Stimulated activated CD8-positive, alpha-beta memory T cell treated with anti-CD3 and anti-CD28 coated beads, Interleukin-12 subunit alpha, Interleukin-12 subunit beta, amount 100 ng/mL, for 1 hour (primary cell): Measurements from ENCODE around the gene NAT8L.

Experiments used
- DNase-seq: peaks from one replicate; pipeline ENCODE4 v3.0.0-alpha.2; 2020; ENCODE audit warnings: low read depth

The NAT8L gene

DNA sequence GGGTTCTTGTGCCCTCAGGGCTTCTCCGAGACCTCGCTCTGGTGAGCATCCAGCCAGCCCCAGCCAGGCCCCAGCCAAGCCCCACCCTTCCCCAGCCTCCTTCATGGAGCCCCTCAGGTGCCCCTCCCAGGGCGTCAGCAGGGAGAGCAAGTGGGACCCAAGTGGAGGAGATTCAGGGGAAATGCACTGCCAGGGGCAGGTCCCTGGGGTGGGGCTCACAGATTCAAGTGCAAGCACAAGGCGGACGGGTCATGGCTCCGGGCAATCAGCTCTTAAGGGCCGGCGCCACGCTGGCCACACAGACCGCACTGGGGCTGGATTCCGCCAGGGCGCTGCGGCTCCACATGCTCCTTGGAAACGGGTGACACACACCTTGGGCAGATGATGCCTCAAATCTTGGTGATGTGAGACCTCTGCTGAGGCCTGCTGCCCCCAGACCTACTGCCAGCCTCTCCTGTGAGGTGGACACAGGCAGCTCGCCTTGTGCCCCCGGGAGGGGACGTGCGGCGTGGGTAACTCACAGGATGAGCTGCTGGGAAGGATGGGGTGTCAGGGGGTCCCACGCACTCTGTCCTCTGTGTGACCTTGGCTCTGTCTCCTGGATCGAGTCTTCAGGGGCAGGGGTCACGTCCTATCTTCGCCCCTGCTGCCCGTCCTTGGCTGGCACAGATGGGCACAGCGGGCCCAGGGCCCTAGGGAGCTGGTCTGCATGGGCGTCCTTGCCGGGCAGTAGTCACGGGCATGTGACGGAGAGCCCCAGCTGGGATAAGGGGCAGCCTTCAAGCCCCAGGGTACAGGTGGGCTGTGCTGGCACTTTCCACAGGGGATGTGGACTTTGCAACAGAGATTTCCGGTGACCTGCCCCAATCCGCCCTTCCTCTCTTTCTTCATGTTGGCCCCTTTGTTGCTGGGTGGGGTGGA is 17.1 kb downstream of the NAT8L start:
- DNase-seq = no peak

DNA sequence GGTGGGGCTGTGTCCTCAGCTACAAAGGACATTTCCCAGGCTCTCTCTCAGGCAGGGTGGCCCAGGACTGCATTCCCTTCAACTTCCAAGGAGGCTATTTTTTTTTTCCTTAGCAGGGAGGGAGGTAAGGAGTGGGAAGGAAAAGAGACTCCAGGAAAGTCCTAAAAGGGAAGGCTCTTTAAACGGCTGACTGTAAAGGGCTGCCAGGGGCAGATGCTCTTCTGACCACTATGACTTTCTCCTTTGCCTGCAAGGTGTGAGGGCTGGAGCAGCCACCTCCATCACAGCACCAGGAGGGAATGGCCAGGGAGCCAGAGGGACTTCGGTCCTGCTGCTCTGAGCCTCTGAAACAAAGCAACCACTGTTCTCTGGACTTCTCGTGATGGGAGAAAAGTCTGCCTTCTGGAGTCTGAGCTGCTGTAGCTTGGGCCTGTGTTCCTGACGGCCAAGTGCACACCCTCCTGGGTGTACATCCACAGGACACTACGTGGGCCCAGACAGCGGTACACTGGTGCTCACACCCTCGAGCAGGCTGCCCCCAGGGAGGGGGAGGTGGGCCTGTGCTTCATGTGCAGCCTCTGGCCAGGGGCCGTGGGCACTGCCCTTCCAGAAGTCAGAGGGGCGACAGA is 17.9 kb downstream of the NAT8L start:
- DNase-seq = no peak

DNA sequence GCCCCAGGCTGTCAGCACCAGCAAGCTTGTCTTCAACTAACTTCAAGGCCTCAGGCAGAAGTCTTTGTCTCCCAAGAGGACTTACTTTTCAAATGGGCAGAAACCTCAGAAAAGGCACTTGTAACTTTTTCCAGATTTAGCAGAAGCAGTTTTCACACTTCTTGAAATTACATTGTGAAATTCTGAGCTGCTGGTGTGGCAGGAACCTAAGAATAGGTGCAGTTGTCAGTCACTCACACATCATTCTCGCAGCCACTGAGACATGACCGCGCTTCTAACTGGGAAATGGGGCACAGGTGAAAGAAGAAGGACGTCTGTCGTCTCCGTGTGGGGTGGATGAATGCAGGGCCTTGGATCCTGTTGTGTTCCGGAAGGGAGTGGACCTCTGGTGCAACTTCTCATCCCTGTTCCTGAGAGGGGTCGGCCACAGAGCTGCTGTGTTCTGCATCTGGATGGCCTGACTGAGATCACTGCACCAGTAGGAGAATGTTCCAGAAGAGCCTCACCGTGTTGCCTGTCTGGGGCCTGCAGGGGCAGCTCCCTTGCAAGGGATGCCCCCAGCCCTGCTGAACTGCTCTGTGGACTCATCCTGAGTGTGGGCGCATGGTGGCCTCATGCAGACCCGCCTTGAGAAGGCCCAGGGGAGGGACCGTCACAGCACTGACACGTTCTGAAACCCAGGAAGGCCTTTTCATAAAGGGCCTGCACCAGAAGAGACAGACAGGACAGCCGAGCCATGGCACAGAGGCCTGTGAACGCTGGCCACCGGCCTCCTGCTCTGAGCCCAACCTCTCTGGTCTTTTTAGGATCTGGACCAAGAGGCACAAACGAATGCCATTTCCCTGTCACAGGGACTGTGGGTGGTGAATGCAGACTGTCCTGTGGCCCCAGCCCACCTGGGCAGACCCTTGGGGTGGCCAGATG is 18.7 kb downstream of the NAT8L start:
- DNase-seq = no peak

DNA sequence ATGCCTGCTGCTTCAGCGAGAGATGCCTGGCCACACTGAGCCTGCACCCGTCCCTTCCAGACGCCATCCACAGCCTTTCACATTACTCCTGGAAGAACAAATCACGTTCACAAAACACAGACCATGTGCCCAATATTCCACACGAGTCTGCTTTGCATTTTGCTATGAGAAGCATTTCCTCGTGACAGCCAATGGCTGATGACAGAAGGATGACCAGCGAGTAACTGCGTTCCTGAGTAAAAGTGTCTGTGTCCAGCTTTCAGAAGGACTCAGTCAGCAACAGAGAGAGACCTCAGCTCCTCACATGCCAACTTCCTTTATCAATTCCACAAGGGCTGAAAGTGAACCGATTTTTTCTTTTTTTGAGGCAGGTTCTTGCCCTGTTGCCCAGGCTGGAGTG is 19.5 kb downstream of the NAT8L start:
- DNase-seq = no peak

DNA sequence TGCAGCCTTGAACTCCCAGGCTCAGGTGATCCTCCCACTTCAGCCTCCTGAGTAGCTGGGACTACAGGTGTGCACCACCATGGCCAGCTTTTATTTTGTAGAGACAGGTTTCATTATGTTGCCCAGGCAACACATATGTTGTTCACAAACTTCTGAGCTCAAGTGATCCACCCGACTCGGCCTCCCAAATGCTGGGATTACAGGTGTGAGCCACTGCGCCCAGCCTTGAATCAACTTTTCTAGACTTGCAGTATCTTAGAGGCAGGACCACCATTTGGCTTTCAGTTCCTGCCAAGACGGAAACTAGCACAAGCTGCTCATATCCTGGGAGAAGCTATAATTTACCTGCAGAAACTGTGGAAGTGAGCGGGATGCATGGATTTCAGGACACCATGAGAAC is 19.9 kb downstream of the NAT8L start:
- DNase-seq = no peak

DNA sequence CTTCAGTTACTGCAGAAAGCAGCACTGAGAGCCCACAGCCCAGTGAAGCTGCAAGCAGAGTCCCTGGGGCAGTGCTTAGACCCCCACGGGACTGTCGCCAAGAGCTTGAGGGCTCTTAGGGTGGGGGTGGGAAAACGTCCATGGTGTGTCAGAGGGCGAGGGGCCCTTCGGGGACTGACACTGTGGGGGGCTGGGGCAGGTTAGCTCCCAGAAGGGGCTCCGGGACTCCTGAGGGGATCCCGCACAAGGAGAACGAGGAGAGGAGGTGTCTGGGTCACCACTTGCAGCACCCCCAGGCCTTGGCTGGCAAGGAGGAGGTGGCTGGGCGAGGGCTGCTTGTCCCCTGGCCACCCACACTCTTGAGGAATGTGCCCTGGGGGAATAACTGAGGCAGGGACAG is 20.8 kb downstream of the NAT8L start:
- DNase-seq = no peak

DNA sequence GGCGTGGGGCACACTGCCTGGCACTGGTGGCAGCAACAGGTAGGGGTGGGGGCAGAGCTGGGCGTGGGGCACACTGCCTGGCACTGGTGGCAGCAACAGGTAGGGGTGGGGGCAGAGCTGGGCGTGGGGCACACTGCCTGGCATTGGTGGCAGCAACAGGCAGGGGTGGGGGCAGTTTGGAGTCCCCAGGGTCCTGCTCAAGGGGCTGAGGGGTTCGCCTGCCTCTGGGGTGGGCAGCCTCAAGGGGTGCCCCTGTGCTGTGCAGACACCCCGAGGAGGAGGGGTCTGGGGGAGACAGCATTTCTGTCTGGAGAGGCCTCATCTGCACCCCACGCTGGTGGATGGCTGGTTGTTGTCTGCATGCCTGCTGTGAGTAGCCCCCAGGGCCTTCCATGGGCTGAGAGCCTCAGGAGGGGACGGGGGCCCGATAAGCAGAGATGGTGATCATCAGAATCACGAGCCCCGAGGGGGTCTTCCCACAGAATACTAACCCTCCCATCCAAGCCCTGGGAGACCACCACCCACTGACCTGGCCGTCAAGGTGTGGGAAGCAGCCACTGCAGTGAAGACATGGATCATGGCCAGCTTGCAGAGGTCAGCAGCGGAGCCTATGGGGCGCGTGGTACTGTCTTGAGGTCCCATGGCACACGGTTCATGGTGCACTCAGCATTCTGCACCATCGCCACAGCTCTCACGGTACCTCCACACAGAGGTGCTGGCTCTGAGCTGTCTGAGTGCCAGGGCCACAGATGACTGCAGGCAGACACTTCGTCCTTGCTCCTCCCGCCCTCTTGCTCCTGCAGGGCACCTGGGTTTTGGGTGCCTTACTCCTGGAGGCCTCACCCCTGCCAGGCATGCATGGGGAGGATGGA is 21.5 kb downstream of the NAT8L start:
- DNase-seq = no peak

DNA sequence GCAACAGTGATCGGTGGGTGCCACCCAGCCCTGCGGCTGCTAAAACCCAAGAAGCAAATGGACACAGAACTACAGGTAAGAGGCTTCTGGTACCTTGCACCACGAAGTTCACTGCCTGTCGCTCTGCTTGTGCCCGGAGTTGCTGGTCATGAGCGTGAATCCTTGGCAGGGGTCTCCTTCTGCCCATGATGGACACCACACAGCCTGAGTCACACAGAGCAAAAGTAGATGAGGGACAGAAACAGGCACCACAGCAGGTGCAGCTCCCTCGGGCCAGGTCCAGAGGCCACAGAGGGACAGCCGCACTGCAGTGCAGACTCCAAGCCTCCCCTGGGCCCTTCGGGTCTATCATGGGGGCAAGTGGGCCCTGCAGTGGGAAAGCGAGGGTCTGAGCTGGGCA is 22.4 kb downstream of the NAT8L start:
- DNase-seq = no peak

DNA sequence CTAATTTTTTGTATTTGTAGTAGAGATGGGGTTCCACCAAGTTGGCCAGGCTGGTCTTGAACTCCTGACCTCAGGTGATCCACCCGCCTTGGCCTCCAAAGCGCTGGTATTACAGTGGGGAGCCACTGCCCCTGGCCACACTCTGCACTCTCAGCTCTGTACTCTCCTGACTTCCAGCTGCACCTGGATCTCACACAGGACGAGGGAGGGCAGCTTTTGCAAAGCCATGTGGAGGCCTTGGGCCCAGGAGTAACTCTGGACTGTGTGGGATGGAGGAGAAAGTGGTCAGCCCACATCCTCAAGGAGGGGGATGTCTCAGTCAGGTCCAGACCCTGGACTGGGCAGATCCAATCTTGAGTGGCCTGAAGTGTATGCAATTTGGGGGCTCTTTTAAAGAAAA is 23.0 kb downstream of the NAT8L start:
- no peak for DNase-seq

DNA sequence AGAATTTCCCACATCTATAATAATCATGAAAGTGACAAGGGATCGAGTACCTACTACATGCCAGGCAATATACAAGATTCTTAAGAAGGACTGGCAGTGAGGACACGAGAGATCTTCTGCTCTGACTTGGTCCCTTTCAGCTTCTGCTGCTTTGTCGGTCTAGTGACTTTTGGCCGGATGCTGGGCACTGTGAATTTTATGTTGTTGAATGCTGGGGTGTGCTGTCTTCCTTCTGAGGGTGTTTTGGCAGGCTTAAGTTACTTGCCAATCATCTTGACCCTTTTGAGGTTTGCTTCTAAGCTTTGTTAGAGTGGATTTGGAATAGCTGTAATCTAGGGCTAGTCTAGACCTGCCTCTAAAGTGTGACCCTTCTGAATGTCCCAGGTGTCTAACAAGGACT is 23.5 kb downstream of the NAT8L start:
- no peak for DNase-seq

DNA sequence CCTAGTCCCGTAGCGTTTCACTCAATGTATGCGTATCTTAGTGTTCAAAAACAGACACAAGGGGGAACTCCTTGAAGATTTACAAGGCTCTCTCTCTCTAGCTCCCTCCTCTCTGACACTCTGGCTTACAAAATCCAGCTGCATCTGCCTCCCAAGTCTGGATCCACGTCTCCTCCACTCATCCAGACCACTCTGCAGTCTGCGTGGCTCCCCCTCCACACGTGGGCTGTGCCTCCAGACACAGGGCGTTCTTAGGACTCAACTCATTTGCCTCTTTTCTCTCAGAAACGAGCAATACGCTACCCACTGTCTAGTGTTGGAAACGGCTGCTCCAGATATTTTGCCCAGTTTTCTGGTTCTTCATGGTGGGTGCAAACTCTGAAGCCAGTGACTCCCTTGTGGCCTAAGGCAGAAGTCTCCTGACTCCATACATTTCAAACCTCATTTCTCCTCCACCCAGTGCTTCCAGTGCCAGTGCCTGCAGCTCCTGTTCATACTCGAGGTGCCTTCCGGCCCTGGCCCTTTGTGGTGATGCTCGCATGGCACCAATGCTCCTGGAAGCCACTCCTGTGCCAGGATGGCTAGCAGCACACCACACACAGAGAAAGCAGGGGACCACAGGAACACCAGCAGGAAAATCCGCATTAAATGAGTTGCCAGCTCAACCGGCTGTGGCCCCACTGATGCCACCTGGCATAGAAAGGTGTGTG is 24.1 kb downstream of the NAT8L start:
- DNase-seq = no peak

DNA sequence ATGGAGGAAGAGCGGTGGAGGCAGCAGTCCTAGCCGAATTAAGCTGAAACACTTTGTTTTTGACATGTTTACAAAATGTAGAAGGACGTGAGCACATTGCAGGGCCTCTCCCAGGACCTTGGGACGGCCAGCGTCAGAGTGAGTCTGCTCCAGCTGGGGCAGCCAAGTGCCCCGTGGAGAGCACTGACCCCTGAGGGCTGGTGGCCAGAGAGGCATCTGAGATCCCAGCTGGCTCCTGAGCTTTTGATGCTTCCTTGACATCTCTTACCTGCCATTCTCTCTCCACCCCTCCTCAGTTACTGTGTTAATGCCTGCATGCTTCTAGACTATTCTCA is 24.7 kb downstream of the NAT8L start:
- DNase-seq = no peak

DNA sequence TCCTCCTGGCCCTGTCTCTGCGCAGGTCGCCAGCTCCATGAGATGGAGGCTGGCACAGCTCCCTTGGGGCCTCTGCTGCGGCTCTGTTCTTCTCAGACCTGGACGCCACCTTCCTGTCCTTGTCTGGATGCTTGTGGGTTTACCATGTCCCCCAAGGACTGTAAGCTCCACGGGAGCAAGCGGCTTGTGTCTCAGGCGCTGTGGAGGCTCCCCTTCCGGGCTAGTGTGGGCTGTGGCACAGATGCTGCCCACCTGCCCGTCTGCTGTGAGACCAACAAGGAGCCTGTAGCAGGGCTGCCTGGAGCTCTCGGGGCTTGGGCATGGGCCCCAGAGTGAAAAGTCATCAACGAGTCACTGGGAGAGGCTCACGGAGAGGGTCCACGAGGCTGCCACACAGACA is 25.2 kb downstream of the NAT8L start:
- DNase-seq = no peak

DNA sequence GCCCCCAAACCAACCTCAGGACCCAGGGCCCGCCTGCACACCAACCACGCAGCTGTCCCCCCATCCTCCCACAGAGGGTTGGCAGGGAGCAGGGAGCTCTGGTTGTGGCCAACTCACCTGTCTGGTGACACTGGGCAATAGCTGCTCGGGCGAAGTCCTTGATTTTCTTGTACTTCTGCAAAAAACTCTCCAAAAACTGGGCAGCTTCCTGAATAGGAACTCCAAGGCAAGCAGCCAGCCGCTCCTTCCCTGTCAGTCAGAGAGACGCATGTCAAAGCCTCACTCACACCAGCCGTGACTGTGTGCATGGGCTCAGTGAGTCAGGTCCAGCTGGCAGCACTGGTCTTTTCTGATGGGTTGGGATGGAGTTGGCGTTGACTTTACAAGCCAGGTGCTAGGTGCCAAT is 26.4 kb downstream of the NAT8L start:
- no peak for DNase-seq

DNA sequence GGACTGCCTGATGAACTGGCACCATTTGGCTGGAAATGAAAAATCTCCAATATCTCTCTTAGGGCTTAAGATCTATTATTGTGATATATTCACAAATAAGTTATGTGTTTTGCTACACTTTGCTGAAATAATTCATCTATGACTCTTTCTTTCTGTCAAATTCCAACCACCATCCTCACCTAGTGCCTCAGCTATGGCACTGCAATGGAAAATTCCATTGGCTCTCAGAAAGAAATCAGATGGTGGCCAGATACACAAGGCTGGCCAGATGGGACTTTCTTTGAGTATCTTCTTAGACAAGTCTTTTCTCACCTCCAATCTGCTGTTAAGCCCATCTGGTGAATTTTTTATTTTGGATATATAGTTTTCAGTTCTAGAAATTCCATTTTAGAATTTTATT is 28.0 kb downstream of the NAT8L start:
- no peak for DNase-seq

DNA sequence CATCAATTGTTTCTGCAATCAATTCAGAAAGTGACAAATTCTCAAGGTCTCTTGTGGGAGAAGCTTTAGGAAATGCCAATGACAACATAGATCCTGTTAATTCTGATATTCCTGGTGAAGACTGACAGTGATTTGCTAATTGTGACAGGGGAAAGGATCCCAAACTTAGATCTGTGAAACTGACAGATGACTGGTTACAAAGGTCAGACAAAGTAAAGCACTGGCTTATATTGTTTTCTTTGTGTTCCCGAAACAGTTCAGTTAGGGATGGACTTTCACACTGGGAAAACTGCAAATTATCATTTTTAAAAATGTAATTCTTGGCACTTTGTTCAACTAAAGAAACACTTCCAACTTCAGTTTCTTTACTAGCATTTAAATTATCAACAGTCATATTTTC is 30.1 kb downstream of the NAT8L start:
- no peak for DNase-seq

DNA sequence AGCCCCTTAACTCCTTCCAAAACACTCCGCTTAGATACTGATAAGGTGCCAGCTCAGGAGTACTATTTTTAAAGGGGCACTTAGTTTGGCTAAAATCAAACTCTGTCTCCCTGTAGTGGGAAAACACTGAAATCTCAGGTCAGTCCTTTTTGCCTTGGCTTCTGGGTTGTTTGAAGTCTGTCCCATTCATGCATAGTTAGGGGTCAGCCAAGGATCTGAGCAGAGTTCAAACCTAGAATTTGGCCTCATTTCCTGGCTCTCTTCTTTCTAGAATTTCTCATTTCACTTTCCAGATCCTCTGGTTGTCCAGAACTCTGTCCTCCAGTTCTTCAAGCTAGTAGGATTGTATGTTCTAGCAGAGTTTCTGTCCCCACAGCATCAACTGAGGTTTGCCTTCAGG is 31.5 kb downstream of the NAT8L start:
- no peak for DNase-seq

DNA sequence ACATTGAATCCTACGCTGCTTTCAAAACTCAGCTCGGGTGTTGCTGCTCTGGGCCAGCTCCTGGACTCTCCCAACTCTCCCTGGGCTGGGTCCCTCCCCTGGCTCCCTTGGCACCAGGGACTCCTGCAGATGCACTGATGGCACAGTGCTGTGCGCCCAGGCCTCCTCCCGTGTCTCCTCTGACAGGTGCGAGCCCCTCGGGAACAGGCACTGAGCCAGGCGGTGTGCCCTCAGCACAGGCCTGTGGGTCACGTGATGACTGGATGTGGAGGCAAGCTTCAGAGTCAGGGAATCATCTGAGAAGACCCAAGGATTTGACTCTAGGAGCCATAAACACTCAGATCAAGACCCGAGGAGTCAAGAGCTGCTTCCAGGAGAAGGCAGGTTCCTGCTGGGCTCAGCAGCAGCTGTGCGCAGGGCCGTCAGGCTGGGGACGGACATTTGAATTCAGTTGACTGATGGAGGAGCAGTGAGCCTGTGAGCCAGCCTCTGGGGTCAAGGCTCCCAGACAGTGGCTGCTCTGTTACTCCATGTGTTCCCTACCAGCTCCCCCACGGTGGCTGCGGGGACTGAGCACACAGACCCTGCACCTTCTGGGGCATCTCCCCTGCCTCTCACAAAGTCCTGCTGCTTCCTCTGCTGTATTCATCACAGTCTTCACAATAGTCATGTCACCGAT is 33.0 kb downstream of the NAT8L start:
- DNase-seq = no peak

DNA sequence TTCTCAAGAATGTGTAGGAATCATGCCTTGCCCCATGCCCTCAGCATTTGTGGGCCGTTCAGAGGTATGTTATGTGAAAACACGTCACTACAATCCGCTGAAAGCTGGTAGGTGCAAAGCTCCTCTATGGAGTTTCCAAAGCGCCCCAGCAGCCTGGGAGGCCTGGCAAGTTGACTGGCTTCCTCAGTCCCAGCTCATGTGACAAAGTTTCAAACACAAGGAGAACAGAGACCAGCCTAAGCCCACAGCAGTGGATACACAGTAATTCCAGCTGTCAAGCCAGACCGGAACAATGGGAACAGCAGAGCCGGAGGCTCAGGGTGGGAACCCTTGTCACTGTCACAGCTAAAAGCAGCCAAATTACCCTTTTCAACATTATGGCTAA is 33.5 kb downstream of the NAT8L start:
- DNase-seq = no peak

DNA sequence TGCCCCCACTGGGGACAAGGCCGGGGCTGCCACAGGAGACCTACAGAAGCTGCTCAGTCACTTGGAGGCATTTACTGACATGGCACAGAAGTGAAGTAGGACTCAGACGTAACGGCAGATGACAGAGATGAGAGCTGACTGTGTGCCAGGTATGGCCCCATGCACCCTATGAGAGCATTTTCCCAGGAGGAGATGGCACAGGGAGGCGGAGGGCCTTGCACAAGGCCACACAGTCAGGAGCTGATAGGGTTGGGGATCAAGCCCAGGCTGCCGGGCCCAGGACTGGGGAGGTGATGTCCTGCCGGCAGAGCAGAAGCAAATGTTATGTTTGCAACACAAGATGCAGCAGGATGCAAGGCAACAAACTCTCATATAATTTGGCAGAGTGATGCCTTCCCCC is 34.1 kb downstream of the NAT8L start:
- no peak for DNase-seq

DNA sequence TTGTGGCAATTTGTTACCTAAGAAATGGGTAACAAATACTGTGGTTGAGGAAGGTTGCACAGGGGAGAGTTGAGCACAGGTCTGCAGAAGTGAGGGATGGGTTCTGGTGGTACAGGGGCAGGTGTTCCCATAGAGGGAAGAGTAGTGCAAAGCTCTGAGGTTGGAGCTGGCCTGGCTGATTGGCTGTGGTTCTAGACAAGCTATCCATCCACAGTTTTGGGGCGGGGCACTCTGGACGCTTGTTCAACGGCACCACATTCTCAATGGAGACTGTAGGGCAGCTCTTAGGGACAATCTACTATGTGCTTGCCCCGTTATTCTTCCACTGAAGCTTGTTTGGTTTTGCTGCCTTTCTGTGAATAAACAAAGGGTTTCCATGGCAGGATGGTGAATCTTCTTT is 35.4 kb downstream of the NAT8L start:
- DNase-seq = no peak
